Measurements from ENCODE around the gene MX1.

GRCh38 chr21:41451753-41452676, 26.0 kb downstream of the MX1 start:
- TF ChIP-seq CTCF (IDR thresholded peaks at IDR 0.05; ENCODE audit: insufficient read depth, low read depth, low read length) (no peak), EZH2 (IDR thresholded peaks at IDR 0.05; ENCODE audit: insufficient read depth, low read length) (no peak)
